Skeletal muscle tissue (tissue), 4 donors: ENCODE measurements around the gene ITPR1. TPM values are rescaled to one million over a fixed set of nuclear protein-coding genes. Genes with fewer than 3 reads are reported as not detected.

Source experiments
- H3K27ac ChIP-seq: one replicate; pipeline ENCODE4 v1.7.0; 2013; ENCODE audit warnings: mild to moderate bottlenecking, low read depth, low read length, inconsistent platforms
- H3K27me3 ChIP-seq, 3 donors: one replicate each; pipeline ENCODE4 v1.7.0; 2013; ENCODE audit warnings: low read length in 3 of 3; ENCODE audit not compliant: control insufficient read depth in 3 of 3, insufficient read depth in 3 of 3
- H3K36me3 ChIP-seq, 3 donors: one replicate each; pipeline ENCODE4 v1.7.0; 2013; ENCODE audit warnings: low read length in 3 of 3; ENCODE audit not compliant: control insufficient read depth in 3 of 3, insufficient read depth in 3 of 3
- H3K4me1 ChIP-seq, 3 donors: one replicate each; pipeline ENCODE4 v1.7.0; 2013; ENCODE audit warnings: low read length in 3 of 3, mild to moderate bottlenecking in 3 of 3; ENCODE audit not compliant: control insufficient read depth in 3 of 3, insufficient read depth in 3 of 3
- H3K4me3 ChIP-seq, 3 donors: one replicate each; pipeline ENCODE4 v1.7.0; 2013; ENCODE audit warnings: low read length in 3 of 3
- H3K9ac ChIP-seq, 3 donors: one replicate each; pipeline ENCODE4 v1.7.0; 2013; ENCODE audit warnings: low read length in 3 of 3, mild to moderate bottlenecking in 3 of 3, moderate library complexity in 2 of 3, low read depth in 1 of 3
- H3K9me3 ChIP-seq, 3 donors: one replicate each; pipeline ENCODE4 v1.7.0; 2013; ENCODE audit warnings: low read length in 3 of 3; ENCODE audit not compliant: control insufficient read depth in 3 of 3
- total RNA-seq: library from RNA; depleted of rRNA; stranded (reverse); fragments of >200 nt; gene quantifications from one replicate; pipeline ENCODE4 v1.2.3, GENCODE V29; 2014
- donor health status: Osteomylitis.

Gene ITPR1
- total RNA-seq, 1 donor from 2014 or later: 55.8 TPM

- no peaks in the 10 kb centered on the region for H3K27me3 ChIP-seq
- H3K9ac ChIP-seq: no peak overlapping the region
- no peaks in the 10 kb centered on the region for H3K4me1 ChIP-seq
- H3K4me3 ChIP-seq: no peak overlapping the region
- H3K9me3 ChIP-seq: no peaks in the 10 kb centered on the region
- no peaks in the 10 kb centered on the region for H3K36me3 ChIP-seq
- H3K27ac ChIP-seq: no peak overlapping the region
These were observed 140.2 kb downstream of the ITPR1 start for GRCh38 chr3:4633078-4634004.

GRCh38 chr3:4634894-4635293, 141.7 kb downstream of the ITPR1 start:
- Histone ChIP-seq H3K4me1 (no peaks in the 10 kb centered on the region), H3K9ac (no peak overlapping the region), H3K27ac (no peak overlapping the region), H3K9me3 (no peaks in the 10 kb centered on the region), H3K27me3 (no peaks in the 10 kb centered on the region), H3K4me3 (no peak overlapping the region), H3K36me3 (no peaks in the 10 kb centered on the region)

GRCh38 chr3:4637265-4637664, 144.1 kb downstream of the ITPR1 start:
- no peak overlapping the region for H3K27ac ChIP-seq
- no peaks in the 10 kb centered on the region for H3K4me1 ChIP-seq
- no peak overlapping the region for H3K9ac ChIP-seq
- H3K36me3 ChIP-seq: peaks cover 0 to 4% (median 0%) of the 10 kb centered on the region in 3 donors
- H3K27me3 ChIP-seq: no peaks in the 10 kb centered on the region
- no peak overlapping the region for H3K4me3 ChIP-seq
- H3K9me3 ChIP-seq: no peaks in the 10 kb centered on the region

GRCh38 chr3:4641863-4642563, 148.9 kb downstream of the ITPR1 start:
- Histone ChIP-seq H3K4me1 (no peaks in the 10 kb centered on the region), H3K4me3 (no peak overlapping the region), H3K27me3 (no peaks in the 10 kb centered on the region), H3K9me3 (no peaks in the 10 kb centered on the region), H3K9ac (no peak overlapping the region), H3K27ac (no peak overlapping the region), H3K36me3 (peaks cover 2 to 20% (median 8%) of the 10 kb centered on the region in 3 donors)

GRCh38 chr3:4642611-4643010, 149.5 kb downstream of the ITPR1 start:
- H3K36me3 ChIP-seq: peaks cover 2 to 23% (median 8%) of the 10 kb centered on the region in 3 donors

GRCh38 chr3:4643904-4644547, 150.9 kb downstream of the ITPR1 start:
- Histone ChIP-seq H3K27ac (no peak overlapping the region), H3K9ac (no peak overlapping the region), H3K27me3 (no peaks in the 10 kb centered on the region), H3K4me3 (no peak overlapping the region), H3K9me3 (no peaks in the 10 kb centered on the region), H3K4me1 (no peaks in the 10 kb centered on the region), H3K36me3 (peaks cover 2 to 23% (median 8%) of the 10 kb centered on the region in 3 donors)

More at GRCh38 chr3:4642611-4643010, 149.5 kb downstream of the ITPR1 start:
- Histone ChIP-seq H3K9me3 (no peaks in the 10 kb centered on the region), H3K27ac (no peak overlapping the region), H3K4me1 (no peaks in the 10 kb centered on the region), H3K9ac (no peak overlapping the region), H3K4me3 (no peak overlapping the region), H3K27me3 (no peaks in the 10 kb centered on the region)

- Histone ChIP-seq H3K9me3 (no peaks in the 10 kb centered on the region), H3K4me1 (no peaks in the 10 kb centered on the region), H3K27me3 (no peaks in the 10 kb centered on the region), H3K36me3 (peaks cover 2 to 23% (median 8%) of the 10 kb centered on the region in 3 donors), H3K27ac (no peak overlapping the region), H3K4me3 (no peak overlapping the region), H3K9ac (no peak overlapping the region)
These were observed 151.8 kb downstream of the ITPR1 start for GRCh38 chr3:4644951-4645350.

GRCh38 chr3:4645468-4645867, 152.3 kb downstream of the ITPR1 start:
- no peaks in the 10 kb centered on the region for H3K9me3 ChIP-seq
- no peak overlapping the region for H3K9ac ChIP-seq
- no peaks in the 10 kb centered on the region for H3K27me3 ChIP-seq
- peaks cover 2 to 23% (median 8%) of the 10 kb centered on the region in 3 donors for H3K36me3 ChIP-seq
- H3K4me3 ChIP-seq: no peak overlapping the region
- no peak overlapping the region for H3K27ac ChIP-seq
- no peaks in the 10 kb centered on the region for H3K4me1 ChIP-seq

- H3K27ac ChIP-seq: no peak overlapping the region
- H3K9ac ChIP-seq: no peak overlapping the region
- no peaks in the 10 kb centered on the region for H3K9me3 ChIP-seq
- H3K4me3 ChIP-seq: no peak overlapping the region
- H3K4me1 ChIP-seq: no peaks in the 10 kb centered on the region
- H3K27me3 ChIP-seq: no peaks in the 10 kb centered on the region
- H3K36me3 ChIP-seq: peaks cover 2 to 18% (median 8%) of the 10 kb centered on the region in 3 donors
These were observed 154.3 kb downstream of the ITPR1 start for GRCh38 chr3:4647411-4647810.
